DMS153 treated with DMSO at 0.1 percent for 48 hours (cell line): ENCODE data around the gene SGO2.

Experiments
- DNase-seq: peaks from one replicate; lab custom pipeline; 2025; ENCODE audit not compliant: unreplicated experiment; lab: John Stamatoyannopoulos, UW

The SGO2 gene, protein sequence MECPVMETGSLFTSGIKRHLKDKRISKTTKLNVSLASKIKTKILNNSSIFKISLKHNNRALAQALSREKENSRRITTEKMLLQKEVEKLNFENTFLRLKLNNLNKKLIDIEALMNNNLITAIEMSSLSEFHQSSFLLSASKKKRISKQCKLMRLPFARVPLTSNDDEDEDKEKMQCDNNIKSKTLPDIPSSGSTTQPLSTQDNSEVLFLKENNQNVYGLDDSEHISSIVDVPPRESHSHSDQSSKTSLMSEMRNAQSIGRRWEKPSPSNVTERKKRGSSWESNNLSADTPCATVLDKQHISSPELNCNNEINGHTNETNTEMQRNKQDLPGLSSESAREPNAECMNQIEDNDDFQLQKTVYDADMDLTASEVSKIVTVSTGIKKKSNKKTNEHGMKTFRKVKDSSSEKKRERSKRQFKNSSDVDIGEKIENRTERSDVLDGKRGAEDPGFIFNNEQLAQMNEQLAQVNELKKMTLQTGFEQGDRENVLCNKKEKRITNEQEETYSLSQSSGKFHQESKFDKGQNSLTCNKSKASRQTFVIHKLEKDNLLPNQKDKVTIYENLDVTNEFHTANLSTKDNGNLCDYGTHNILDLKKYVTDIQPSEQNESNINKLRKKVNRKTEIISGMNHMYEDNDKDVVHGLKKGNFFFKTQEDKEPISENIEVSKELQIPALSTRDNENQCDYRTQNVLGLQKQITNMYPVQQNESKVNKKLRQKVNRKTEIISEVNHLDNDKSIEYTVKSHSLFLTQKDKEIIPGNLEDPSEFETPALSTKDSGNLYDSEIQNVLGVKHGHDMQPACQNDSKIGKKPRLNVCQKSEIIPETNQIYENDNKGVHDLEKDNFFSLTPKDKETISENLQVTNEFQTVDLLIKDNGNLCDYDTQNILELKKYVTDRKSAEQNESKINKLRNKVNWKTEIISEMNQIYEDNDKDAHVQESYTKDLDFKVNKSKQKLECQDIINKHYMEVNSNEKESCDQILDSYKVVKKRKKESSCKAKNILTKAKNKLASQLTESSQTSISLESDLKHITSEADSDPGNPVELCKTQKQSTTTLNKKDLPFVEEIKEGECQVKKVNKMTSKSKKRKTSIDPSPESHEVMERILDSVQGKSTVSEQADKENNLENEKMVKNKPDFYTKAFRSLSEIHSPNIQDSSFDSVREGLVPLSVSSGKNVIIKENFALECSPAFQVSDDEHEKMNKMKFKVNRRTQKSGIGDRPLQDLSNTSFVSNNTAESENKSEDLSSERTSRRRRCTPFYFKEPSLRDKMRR

DNA sequence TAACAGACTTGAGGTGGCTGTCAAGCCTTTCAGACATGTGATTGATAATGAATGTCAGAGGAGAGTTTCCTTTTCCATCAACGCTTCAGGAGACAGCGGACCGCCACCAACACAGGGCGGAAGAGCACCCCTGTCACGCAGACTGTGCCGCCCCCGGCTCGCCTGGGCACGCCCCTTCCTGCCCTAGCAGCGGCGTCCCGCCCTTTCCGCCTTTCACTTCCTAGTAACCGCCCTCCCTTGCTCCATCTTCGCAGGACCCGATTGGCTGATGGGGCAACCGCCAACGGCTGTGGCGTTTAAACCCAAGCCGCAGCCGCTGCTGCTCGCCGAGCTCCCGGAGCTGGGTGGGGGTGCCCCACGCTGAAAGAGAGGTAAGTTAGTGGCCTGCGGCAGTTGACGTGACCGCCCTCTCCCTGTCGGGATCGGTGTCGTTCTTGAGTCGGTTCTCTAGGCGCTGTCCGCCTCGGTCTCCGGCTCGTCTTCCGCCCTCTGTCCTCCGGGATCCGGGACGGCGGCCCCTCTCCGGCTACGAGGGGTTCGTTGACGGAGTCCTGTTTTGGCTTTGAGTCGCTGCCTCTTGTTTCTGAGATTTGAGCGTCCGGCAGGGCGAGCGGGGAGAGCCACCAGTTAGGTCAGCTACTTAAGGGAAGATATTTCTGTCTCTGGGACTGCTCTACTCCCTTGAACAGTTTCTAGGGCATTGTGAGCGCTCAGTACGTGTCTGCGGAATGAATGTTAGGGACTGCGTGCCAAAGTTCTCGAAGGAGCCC lies at the start of gene SGO2:
Gene SGO2 (plus strand): TSS at position 326 of the 770 bp plus-strand sequence. CDS start 6,769 bp downstream, outside the sequence.
- DNase-seq, result peak; percentile 71

DNA sequence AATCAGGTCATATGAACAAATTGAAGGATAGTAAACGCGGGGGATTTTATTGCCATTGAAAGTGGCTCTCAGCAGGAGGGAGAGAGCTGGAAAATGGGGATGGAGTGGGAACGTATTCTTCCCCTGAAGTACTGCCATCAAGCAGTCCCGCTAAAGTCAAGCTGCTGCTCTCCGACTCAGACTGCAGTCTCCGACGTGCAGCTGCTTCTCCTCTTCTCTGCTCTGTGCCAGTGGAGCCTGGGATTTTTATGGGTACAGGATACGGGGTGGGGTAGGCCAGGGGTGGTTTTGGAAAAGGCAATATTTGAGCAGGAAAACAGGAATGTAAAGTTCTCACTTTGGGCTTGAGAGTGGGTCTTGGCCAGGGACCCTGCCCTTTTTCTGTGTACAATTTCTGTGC lies 49.2 kb upstream of the SGO2 start:
- DNase-seq, result no peak

DNA sequence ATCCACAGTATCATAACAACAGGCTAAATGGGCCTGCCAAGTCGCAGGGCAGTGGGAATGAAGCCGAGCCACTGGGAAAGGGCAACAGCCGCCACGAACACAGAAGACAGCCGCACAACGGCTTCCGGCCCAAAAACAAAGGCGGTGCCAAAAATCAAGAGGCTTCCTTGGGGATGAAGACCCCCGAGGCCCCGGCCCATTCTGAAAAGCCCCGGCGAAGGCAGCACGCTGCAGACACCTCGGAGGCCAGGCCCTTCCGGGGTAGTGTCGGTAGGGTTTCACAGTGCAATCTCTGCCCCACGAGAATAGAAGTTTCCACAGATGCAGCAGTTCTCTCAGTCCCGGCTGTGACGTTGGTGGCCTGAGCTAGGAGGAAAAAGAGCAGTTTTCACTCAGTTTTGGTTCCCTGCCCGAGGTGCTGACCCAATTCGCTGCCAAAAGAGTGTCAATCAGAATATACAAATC lies 48.3 kb upstream of the SGO2 start:
- no peak for DNase-seq

DNA sequence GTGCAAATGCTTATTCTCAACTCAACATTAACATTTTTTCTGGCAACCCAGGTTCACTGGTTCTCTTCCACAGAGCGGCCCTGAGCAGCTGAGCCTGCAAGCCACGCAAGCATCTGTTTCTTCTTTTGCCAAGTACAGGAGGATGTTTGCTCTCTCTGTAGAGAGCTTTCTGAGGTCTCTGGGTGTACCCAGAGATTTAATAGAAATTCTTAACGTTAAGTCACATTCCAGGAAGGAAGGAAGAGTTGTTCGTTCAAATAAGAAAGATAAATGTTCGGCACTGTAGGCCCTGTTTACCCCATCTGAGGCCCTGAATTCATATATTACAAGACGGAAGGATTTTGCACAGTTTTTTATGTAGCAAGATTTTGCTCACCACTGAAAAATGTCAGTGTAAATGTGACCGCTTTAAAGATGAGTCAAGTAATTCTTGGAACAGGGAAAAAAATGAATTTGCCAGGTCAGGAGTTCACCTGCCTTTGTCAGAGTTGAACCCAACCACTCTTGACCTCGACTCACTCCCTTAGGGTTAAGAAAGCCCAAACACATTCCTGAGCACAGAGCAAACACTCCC lies 46.2 kb upstream of the SGO2 start:
- no peak for DNase-seq

DNA sequence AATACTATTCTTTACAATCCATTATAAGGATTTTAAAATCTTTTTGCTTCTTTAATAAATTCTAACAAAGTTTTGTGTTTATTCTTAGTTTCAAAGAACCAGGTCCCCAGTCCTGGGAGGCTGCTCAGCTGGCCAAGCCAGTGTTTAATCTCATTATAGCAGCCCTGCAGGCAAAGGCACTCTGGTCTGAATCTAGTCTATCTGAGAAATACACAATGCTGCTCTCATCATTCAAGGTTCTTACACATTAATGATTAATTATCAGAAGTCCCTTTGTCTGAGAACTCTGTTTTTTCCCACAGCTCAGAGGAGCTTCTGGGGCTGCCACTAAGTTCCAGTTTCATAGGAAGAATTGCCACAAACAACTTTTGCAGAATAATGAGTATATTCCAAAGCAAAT lies 43.8 kb upstream of the SGO2 start:
- no peak for DNase-seq

DNA sequence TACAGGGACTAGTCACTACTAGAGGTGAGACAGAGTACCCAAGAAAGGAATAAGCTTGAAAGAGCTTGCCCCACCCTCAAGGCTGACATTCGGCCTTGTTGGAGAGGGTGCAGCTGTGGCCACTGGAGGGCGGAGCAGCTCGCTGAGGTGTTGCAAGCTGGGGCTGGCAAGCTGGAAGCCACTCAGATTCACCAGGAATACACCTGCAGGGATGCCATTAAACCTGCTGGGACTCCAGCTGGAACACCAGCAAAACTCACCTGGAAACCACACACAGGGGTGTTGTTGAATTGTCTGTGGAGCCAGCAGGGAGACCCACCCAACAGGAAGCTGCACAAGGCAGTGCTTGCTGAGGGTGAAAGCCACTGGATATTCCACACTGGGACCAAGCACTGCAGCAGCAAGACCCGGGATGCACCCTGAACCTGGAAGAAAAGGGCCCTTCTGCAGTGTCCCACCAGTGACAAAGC lies 42.2 kb upstream of the SGO2 start:
- DNase-seq, result no peak

DNA sequence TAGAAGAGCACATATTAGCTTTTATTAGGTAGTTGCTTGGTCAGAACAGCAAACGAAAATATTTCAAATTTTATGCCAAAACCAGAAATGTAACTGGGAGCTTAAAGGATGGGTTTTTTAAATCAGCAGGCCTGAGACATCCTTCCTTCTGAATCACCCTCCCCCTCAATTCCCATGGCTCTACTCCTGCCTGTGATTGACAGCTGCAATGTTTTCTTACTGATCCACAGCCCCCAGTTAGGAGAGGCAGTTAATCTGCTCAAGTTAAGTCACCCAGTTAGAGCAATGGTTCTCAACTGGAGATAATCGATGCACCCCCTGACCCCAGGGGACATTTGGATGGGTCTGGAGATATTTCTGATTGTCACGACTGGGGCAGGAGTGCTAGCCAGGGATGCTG lies 41.1 kb upstream of the SGO2 start:
- DNase-seq, result no peak

DNA sequence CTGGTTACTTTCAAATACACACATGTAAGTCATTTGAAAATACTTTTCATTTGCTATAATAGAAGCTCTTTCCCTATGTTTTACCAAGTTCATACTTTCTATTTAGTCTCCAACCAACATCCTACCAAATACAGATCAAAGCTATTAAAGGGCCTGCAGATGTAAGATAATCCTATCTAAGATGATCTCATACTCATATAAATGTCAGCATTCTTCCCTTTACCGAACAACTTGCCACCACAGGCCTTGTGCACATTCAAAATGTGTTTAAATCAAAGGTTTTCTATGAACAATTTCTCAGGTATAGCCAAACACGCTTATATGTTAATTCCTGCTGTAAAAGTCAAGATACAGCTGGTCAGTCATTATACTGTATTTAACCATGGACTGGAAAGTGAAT lies 39.5 kb upstream of the SGO2 start:
- no peak for DNase-seq

DNA sequence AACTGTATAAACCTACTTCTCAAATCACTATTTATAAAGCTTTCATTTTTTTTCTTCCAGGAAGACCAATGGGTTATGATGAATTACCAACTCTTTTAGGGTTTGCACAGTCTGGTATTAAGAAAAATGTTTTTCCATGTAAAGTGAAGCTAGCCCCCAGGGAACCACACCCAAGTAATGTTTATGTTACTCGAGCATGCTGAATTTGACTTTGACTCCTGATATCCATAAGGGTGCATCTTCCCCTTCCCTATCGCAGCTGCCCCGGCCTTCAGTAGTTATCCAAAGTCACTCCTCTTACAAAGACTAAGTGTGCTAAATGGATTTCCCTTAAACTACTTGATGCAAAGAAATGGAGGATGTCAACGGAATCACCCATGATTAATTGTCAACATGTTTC lies 37.8 kb upstream of the SGO2 start:
- DNase-seq, result no peak

DNA sequence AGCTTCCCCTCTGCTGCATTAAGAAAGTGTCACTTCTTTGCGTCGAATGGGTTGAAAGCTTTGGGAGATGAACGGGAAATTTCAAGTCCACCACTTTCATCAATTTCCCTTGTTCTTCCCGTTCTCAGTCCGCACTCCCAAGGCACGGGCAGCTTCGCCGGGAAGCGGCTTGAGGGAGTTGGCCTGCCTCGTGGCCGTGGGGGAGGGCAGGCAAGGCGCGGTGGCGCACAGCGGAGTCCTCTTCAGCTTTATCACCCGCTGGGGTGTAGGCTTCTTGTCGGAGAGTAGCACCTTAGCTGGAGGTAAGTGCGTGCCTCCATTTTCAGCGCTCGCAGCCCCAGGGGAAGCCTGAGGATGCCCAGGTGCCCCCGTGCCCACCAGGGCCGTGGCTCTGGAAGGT lies 36.0 kb upstream of the SGO2 start:
- DNase-seq, result no peak

DNA sequence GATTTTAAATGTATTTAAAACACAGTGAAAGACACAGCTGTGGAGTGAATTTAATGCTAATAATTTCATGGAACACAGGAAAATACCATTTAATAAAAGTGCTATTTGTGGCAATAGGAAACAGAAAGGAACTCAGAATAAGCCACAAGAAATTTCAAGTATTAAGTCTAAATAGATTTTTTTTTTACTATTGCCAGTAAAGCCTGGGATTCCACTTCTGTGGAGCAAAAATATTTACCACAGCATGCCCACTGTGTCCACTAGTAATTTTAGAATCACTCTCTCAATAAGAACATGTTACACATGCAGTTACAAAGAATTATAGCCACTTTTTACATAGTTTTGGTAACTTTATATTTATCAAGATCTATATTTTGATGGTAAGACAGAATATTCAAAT lies 33.4 kb upstream of the SGO2 start:
- no peak for DNase-seq

DNA sequence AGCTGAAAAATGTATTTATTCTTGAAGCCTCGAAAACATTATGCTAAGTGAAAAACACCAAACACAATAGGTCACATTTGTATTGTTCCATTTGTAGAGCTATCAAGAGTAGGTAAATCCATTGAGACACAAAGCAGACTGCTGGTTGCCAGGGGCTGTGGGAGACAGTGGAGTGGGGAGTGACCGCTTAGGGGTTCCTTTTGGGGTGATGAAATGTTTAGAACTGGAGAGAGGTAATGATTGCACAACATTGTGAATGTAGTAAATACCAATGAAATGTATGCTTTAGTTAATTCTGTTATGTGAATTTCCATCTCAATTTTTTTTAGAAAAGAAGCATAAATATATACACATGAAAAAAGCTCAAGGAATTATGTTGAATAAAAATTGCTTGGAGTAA lies 32.0 kb upstream of the SGO2 start:
- DNase-seq, result no peak

DNA sequence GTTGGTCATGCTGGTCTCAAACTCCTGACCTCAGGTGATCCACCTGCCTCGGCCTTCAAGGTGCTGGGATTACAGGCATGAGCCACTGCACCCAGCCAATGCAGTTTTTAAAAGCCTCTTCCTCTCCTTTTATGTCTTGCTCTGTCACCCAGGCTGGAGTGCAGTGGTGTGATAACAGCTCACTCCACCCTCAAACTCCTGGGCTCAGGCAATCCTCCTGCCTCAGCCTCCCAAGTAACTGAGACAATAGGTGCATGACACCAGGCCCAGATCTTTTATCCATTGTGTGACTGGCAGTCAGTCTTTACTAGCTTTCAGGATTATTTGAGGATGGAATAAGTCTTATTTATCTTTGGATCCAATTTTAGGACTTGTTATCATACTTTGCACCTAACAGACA lies 29.3 kb upstream of the SGO2 start:
- no peak for DNase-seq

DNA sequence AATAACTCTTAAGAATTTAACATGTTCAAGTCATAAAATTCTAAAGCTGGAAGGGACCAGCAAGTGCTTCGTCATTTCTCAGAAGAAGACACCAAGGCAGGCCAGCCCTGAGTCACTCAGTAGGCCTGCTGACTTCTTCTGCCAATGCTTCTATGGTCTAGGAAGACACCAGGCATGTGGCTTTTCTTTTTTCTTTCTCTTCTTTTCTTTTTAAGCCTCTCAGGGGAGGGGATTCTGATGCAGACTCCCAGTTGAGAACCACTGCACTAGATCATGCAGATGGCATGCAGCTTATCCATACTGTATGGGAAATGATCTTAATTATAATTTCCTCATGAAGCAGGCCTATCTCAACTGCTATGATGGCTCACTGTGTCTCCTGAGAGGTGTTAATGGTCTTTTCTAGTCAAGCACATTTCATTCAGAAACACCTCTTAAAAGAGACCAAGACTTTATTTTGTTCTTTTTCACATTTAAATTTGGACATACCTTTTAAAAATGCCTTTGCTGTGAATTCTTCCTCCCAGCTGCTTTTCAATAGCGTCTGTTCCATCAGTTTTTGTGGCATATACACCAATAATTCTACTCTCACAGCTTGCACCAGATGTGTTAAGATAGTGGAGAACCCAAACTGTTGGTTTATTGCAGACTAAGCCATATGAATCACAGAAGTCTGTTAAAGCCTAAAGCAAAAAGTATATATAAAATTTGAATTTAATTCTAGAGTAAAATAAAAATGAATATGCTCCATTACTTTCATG lies 27.4 kb upstream of the SGO2 start:
- no peak for DNase-seq

DNA sequence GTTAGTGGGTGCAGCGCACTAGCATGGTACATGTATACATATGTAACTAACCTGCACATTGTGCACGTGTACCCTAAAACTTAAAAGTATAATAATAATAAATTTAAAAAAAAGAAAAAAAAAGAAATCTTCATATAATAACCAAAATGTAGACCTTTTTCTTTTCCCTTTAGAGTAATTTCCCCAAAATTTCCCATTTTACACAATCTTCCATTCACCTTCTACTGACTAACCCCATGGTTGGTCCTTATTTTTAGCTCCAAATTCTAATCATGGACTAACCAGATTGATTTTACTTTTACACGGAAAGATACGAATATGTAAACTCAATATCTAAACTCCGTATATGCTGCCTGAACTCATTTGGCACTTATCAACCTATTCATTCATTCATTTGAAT lies 23.8 kb upstream of the SGO2 start:
- no peak for DNase-seq

DNA sequence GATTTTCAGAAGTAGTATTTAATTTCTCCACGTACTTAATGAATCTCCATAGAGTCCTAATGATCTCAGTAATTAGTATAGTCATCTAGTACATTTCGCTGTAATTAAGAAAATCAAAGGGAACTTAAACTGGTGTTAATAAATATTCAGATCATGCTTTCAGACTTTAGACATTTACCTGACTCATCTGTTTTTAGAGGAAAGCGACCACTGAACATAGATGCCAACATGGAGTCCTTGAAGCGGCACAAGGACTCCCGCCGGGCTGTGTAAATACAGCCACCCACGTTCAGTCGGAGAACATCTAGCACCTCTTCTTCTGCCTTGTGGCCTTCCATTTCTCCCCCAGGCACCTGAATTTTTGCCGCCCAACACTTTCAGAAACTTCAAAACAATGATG lies 19.3 kb upstream of the SGO2 start:
- DNase-seq, result no peak

DNA sequence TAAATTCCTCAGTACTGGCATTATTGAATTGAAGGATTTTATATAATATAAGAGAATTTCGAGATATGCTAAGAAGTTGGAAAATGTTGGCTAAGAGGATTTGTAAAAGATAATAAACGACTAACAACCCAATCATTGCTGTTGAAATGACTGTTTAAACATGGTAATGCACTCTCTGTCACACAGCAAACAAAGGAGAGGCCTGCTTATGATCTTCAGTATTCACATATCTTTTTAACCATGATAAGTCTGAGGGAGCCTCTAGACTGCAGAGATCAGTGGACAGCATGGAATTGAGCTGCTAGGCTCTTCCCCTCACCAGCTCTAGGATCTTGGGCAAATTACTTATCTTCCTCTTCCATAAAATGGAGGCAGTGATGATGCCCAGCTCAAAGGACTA lies 18.8 kb upstream of the SGO2 start:
- no peak for DNase-seq

DNA sequence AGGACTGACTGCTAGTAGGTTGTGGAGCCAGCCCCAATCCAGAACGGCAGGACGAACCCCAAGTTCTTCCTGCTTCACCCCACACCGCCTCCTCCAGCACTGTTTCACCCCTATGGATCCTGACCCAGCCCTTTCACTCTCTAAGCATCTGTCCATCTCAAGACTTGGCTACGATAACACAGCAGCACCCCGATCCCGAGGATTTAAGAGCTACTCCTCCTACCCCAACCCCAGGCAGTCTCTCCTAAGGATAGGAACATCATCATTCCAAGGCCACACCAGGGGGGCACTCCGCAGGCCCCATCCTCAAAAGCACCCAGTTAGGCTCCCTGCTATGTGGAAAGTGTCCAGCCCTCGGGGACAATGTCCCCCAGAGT lies 16.8 kb upstream of the SGO2 start:
- DNase-seq, result no peak

DNA sequence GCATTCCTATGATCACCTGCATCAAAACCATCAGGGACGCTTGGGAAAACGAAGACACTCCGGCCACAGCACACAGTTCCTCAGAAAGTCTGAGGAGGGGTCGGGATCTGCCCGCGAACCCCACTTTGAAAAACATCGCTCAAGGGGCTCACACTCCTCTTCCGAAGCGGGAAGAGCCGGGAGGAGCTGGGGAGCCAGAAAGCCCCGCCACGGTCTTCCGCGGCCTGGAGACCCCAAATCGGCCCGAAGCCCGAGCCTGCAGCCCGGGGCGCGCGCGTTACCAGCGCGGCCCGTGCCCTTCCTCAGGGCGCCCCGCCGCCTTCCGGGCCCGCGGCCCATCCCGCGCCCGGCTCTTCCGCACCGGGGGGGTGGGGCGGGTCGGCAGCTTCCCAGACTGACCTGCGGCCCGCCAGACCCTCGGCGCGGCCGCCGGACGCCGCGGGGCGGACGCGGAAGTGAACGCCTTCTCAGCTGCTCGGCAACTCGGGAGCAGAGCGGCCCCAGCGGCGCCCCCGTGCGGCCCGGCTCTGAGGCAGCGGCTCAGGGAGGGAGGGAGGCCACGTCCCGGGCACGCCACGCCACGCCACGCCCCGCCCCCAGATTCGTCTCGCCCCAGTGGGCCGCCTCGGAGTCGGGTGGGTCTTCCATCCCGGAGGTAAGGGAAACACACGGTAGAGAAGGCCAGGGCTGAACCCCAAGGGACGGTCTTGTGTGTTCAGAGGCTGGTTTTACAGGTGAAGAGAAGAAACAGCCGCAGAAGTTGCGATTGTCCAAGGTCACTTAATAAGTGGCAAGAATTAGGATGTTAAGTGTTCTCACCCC lies 16.2 kb upstream of the SGO2 start, which contains the start of gene KCTD18:
Gene KCTD18 (minus strand): TSS at position 457 of the 822 bp plus-strand sequence. CDS start 3,052 bp downstream, outside the sequence.
- peak; percentile 25 for DNase-seq
